Astrocyte (in vitro differentiated cells and primary cell): ENCODE results near the gene SNX32.

Experiments used
- CTCF ChIP-seq: IDR thresholded peaks from 2 replicates; pipeline ENCODE4 v1.5.1; 2011; ENCODE audit warnings: low read depth, mild to moderate bottlenecking, inconsistent platforms, low read length, moderate library complexity; ENCODE audit not compliant: insufficient read depth
- EZH2 ChIP-seq: IDR thresholded peaks from 2 replicates; pipeline ENCODE4 v1.6.1; 2012; ENCODE audit warnings: mild to moderate bottlenecking, low read length, inconsistent platforms; ENCODE audit not compliant: insufficient read depth

- no peak for TF ChIP-seq CTCF
- no peak for TF ChIP-seq EZH2
Measured at GRCh38 chr11:65865550-65866172, 31.9 kb downstream of the SNX32 start.
